EL (cell line): ENCODE results near the gene TAX1BP3.

ENCODE experiments used
- DNase-seq: peaks from one replicate; pipeline ENCODE4 v3.0.0-alpha.2; 2016

Gene TAX1BP3

DNA sequence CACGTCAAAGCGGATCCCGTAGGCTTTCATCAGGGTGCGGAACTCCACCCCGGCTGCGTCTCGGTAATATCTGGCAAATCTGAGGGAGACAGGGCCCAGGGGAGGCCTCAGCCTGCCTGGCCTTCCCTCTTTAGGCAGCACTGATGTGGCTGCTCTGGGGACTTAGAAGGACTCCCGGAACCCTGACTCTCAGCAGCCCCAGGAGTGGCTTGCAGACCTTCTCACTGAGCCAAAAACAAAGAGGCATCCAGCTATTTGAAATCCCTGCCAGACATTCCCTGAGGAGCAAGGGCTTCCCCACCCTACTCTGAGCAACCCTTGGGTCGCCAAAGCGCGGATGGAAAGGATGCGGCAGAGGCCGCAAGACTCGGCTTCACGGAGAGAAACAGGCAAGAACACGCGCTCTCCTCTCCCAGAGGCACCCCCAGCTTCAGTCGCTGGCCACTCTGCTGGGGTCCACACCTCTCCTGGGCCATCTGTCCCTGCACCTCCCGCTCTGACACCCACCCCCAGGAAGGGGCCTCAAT is 19.7 kb upstream of the TAX1BP3 start:
- DNase-seq = no peak

DNA sequence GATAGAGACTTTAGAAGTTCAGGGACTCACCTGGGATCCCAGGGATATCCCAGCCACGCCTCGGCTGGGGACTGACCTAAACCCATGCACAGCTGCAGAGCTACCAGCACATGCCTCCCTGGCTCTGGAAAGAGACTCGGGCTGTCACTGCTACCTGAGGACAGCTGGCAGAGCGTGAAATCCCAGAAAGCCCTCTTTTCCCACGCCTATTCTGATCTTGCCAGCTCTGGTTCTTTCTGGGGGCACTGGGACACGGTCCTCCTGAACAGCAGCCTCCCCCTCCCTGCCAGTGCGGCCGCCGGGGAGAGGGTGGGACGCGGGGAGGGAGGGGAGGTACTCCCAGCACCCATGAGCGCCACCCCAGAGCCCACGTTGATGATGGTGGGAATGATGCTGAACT is 16.8 kb upstream of the TAX1BP3 start:
- DNase-seq = no peak

DNA sequence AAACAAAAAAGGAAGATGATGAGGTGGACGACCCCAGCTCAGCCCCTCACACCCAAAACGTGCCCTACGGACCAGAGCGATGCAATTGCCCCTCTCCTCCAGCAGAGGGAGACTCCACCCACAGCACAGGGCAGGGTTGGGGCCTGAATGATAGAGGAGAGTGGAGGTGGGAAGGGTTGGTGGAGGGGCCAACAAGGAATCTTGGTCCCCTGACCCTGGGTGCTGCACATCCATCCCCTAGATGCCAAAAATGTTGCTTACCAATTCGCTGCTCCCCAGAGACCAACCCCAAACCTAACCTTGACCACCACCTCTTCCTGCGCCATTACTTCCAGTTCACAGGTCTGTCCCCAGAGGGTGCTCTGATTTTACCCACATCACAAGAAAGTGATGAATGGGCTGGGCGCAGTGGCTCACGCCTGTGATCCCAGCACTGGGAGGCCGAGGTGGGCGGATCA is 14.7 kb upstream of the TAX1BP3 start:
- peak; percentile 47 for DNase-seq

GRCh38 chr17:3682033-3682432 is 13.7 kb upstream of the TAX1BP3 start:
- DNase-seq = no peak

GRCh38 chr17:3681565-3681964 is 13.2 kb upstream of the TAX1BP3 start:
- DNase-seq = no peak

DNA sequence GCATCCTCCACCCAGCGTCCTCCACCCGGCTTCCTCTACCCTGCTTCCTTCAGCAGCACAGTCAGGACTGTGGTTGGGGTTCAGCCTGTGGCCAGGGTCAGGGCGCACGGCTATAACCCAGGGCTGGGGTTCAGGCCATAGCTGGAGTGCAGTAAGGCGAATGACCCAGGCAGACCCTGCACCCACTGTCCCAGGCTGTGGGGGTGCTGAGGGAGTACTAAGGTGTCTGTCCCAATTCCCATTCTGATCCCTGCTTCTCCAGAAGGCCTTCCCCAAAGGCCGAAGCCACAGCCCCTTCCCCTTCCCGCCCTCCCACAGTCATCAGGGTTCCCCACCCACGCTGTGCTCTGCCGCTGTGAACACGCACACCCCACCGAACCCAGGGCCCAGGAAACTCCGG is 12.7 kb upstream of the TAX1BP3 start:
- no peak for DNase-seq

GRCh38 chr17:3679531-3680126 is 11.3 kb upstream of the TAX1BP3 start:
- no peak for DNase-seq

DNA sequence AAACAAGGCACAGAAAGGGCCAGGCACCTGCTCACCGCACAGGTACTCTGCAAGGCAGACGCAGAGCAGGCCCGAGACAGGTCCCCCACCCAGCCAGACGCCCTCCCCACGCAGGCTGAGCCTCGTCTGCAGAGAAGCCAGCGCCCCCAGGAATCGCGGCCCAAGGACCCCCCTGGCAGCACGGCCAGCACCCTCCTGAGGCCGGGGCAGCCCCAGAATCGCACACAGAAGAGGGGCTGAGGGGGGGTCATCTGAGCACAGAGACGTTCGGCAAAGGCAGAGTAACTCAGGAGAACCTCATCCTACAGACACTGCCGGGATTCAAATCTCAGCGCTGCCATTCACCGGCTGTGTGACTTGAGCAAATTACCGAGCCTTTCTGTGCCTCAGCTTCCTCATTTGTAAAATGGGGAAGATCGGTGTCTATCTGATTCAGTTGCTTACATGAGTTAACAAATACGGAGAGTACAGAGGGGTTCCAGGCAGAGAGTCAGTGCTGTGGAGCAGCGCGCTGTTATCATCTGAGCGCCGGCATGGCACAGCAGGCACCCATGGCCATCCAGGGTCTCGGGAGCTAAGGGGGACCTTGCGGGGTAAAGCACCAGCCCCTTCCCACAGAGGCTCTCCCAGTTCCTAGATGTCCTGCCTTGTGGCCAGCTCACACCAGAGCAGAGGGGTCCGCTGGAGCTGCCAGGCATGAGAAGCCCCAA is 10.6 kb upstream of the TAX1BP3 start:
- no peak for DNase-seq

DNA sequence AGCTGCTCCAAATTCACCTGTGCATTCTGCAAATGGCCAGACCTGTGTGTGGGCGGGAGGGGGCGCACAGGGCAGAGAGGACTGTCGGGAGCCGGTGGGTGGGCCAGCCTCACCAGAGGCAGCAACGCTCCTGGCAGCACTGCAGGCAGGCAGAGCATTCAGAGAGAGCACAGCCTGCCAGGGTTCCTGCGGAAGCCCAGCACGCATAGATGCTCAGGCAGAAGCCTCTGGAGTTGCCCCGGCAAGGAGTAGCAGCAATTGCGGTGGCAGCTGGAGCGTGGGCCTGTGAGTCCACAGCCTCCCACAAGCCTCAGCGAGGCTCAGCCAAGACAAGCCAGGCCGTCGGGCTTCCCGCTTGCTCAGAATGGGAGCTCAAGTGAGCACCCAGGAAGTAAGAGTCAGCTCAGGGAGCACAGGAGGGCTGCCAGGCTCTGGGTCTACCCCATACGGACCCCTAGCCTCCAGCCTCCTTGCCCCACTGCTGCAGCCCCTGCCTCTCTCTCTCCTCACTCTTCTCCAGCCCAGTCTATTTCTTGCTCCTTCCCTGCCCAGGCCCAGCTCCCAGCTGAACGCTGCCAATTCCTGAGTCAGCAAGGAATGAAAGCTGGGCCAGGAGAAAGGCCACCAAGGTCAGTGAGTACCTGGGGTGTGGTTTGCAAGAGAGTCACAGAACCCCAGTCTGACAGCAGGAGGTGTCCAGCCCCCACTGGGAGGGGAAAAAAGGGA is 9.9 kb upstream of the TAX1BP3 start:
- DNase-seq = no peak

DNA sequence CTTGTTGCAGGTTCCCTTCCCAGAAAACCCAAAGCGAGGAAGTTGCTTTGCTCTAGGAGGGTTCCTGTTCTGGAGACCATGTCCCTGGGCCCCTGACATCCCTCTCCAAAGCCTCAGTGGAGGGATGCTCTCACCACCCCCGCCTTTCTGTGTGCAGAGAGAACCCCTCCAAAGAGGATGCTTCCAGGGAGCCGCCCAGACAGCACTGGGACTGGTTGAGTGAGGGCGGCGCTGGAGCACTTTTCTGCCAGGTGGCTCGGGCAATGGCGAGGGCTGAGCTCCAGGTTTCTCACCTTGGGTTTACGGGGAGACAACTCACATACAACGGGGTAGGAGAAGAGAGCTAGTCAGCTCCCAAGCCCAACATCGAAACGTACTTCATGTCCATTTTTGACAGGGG is 7.5 kb upstream of the TAX1BP3 start:
- DNase-seq = no peak

GRCh38 chr17:3672571-3672970 is 4.2 kb upstream of the TAX1BP3 start:
- no peak for DNase-seq

DNA sequence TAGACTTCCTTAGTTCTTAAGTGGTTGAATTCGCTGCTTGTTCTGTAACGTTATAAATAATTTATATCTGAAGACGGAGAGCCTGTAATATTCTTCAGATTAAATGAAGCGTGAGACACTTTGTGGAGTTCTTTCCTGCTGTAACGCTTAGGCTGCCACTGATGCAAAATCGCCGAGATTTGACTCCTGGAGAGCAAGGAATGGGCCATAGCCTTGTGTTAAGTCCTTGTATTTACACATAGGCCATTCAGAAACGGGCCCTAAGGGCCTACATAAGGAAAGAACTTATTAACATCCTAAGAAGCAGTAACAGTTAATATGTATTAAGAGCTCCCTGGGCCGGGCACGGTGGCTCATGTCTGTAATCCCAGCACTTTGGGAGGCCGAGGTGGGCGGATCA is 1.2 kb upstream of the TAX1BP3 start:
- no peak for DNase-seq

DNA sequence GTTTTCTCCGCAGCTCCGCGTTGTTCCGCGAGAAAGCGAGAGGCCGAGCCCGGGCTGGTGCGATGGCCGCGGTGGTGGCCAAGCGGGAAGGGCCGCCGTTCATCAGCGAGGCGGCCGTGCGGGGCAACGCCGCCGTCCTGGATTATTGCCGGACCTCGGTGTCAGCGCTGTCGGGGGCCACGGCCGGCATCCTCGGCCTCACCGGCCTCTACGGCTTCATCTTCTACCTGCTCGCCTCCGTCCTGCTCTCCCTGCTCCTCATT is 638 bp upstream of the TAX1BP3 start:
- no peak for DNase-seq

DNA sequence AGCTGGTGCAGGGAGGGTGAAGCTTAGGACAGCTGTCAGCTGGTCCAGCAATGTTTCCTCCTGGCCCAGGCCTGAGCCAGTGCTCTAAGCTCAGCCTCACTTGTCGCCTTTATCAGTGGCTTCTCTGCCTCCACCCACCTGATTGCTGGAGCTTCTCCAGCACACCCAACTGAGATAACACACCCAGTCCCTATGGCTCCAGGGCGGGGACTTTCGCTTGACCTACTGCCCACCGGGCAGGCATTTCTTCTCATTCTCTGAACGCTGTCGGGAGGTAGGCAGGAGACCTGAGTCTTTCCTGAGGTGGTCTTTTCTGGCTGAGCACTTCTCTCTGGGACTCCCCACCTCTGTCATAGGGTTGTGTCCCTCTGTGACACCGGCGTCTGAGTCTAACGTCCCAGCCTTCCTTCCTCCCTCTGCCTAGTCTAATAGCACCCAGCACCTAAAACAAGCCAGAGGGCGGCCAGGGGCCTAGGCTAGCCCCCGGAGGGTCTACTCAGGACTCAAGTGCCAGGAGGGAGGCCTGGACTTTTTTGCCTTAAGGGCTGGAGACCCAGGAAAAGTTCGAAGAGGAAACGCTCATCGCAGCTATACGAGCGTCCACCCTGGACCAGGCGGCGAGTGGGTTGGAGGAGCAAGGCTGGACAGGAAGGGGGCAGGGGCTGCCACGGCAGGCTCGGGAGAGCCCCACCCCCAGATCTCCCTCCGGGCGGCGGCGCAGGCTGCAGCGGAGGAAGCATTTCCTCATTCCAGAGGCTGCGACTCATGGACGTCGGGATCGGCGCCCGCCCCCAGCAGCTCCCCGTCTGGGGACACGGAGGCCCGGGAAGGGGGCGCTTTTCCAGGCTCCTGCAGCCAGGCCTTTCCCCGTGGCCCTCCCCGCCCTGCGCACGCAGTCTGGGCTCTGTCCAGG is 756 bp downstream of the TAX1BP3 start:
- peak; percentile 96 for DNase-seq

DNA sequence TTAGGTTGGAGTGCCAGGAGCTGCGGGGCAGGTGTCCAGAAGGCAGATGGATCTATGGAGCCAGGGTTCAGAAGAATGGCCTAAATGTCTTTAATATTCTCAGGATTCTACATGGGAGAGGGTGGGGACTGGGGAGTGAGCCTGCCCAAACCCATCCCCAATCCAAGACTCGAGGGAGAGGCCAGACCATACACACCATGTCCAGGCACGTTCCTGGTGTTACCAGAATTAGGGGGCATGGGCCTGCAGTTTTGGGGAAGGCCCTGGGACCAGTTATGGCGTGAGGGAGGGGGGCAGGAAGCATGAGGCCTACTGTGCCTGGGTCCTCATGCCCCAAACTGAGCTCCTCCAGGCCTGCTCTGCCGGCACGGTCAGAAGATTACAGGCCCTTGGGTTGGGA is 1.9 kb downstream of the TAX1BP3 start:
- DNase-seq = no peak

DNA sequence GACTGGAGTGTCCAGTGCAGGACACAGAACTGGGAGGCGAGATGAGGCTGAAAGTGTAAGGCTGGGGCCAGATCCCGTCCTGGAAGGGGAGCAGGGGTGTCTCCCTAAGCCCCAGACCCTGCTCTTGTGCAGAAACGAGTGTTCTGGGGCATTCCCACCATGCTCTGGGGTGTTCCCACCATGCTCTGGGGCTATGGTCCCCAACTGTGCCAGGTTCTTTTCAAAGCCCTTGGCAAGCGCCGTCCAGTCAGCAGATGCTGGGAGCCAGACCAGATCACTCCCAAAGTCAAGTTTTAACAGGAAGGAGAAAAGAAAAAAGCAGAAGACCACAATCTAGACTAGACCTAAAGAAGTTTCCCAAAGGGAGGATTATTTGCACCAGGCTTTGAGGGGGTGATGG is 2.5 kb downstream of the TAX1BP3 start:
- no peak for DNase-seq

GRCh38 chr17:3663102-3664011 is 5.0 kb downstream of the TAX1BP3 start:
- no peak for DNase-seq

- no peak for DNase-seq
These were observed 8.0 kb downstream of the TAX1BP3 start for GRCh38 chr17:3660311-3660891.

GRCh38 chr17:3659541-3660111 is 8.8 kb downstream of the TAX1BP3 start:
- DNase-seq = peak; percentile 87

- DNase-seq = no peak
These were observed 9.5 kb downstream of the TAX1BP3 start for GRCh38 chr17:3658784-3659449.
